Measurements from ENCODE around the gene GEMIN5.

Gene GEMIN5

GRCh38 chr5:154873791-154874331, 64.2 kb downstream of the GEMIN5 start:
- DNase-seq: no peak

GRCh38 chr5:154871734-154872133, 66.3 kb downstream of the GEMIN5 start:
- no peak for DNase-seq

GRCh38 chr5:154868702-154869101, 69.3 kb downstream of the GEMIN5 start:
- DNase-seq: no peak

GRCh38 chr5:154866841-154867240, 71.2 kb downstream of the GEMIN5 start:
- no peak for DNase-seq

GRCh38 chr5:154865466-154866184, 72.4 kb downstream of the GEMIN5 start:
- DNase-seq: no peak

GRCh38 chr5:154863291-154864080, 74.5 kb downstream of the GEMIN5 start:
- no peak for DNase-seq

- no peak for DNase-seq
Observed at GRCh38 chr5:154862766-154863165, 75.2 kb downstream of the GEMIN5 start.

GRCh38 chr5:154861946-154862345, 76.1 kb downstream of the GEMIN5 start:
- no peak for DNase-seq

- DNase-seq: no peak
Observed at GRCh38 chr5:154860765-154861164, 77.2 kb downstream of the GEMIN5 start.

- peak; percentile 35 for DNase-seq
Observed at GRCh38 chr5:154860123-154860522, 77.9 kb downstream of the GEMIN5 start.

GRCh38 chr5:154858972-154859871, 78.8 kb downstream of the GEMIN5 start:
- DNase-seq: peak; percentile 23

- peak; percentile 98 for DNase-seq
Observed at GRCh38 chr5:154858297-154858971, 79.6 kb downstream of the GEMIN5 start, which contains the start of gene CNOT8. Gene CNOT8 (plus strand): TSS chr5:154858627. CDS start chr5:154863279, 4,652 bp downstream.

GRCh38 chr5:154857530-154858296, 80.3 kb downstream of the GEMIN5 start:
- peak; percentile 87 for DNase-seq

- no peak for DNase-seq
Observed at GRCh38 chr5:154851351-154851750, 86.7 kb downstream of the GEMIN5 start.

GRCh38 chr5:154850255-154851062, 87.6 kb downstream of the GEMIN5 start, which contains the start of gene FAXDC2:
Gene FAXDC2 (minus strand): TSS chr5:154850603. CDS start chr5:154838178, 12,425 bp downstream.
- DNase-seq: no peak

- DNase-seq: no peak
Observed at GRCh38 chr5:154849791-154850201, 88.2 kb downstream of the GEMIN5 start.

GRCh38 chr5:154849264-154849785, 88.7 kb downstream of the GEMIN5 start:
- DNase-seq: no peak

- DNase-seq: no peak
Observed at GRCh38 chr5:154844809-154845208, 93.2 kb downstream of the GEMIN5 start.

- no peak for DNase-seq
Observed at GRCh38 chr5:154842689-154843530, 95.1 kb downstream of the GEMIN5 start.

Data from activated CD4-positive, alpha-beta T cell treated with anti-CD3 and anti-CD28 coated beads, Interleukin-2, amount 50 U/mL, for 16 hours (primary cell).